HEK293 (cell line): ENCODE results near the gene MAML3.

Source experiments
- CTCF ChIP-seq: fragments of 450-650 bp; formaldehyde crosslinking; IDR thresholded peaks from 2 replicates; pipeline ENCODE4 v1.5.1; 2016; ENCODE audit warnings: missing biosample characterization, missing genetic modification characterization
- YY1 ChIP-seq: fragments of 450-650 bp; formaldehyde crosslinking; IDR thresholded peaks from 2 replicates; pipeline ENCODE4 v1.5.1; 2018; ENCODE audit warnings: missing biosample characterization, missing genetic modification characterization
- ZBTB44 ChIP-seq: fragments of 450-650 bp; IDR thresholded peaks from 2 replicates; pipeline ENCODE4 v1.5.1; 2018; ENCODE audit warnings: missing biosample characterization, mild to moderate bottlenecking, missing genetic modification characterization
- ZNF416 ChIP-seq: fragments of 450-650 bp; formaldehyde crosslinking; IDR thresholded peaks from 2 replicates; pipeline ENCODE4 v1.5.1; 2016; ENCODE audit warnings: missing biosample characterization, missing genetic modification characterization

GRCh38 chr4:139956507-139957017, 197.4 kb downstream of the MAML3 start:
- TF ChIP-seq ZBTB44 (no peak), ZNF416 (tag by site-specific recombination) (no peak), CTCF (tag by site-specific recombination) (no peak), YY1 (tag by site-specific recombination) (no peak)
